Kidney (tissue), 14 donors: ENCODE data around the gene SYT9. TPM values are rescaled to one million over a fixed set of nuclear protein-coding genes. Genes with fewer than 3 reads are reported as not detected.

Experiments used
- DNase-seq, 5 donors: peaks; one replicate each; pipeline ENCODE4 v3.0.0-alpha.2; 2013 to 2020
- FAIRE-seq: peaks from 2 replicates; lab custom pipeline; 2012; peaks lifted over from hg19 to GRCh38; lab: Jason Lieb, UNC
- H3K27ac ChIP-seq, 2 donors: one replicate each; pipeline ENCODE4 v1.7.0; 2013; ENCODE audit warnings: low read depth in 2 of 2, low read length in 2 of 2, inconsistent platforms in 1 of 2
- H3K27me3 ChIP-seq: one replicate; pipeline ENCODE4 v1.7.1; 2013; ENCODE audit warnings: low read length, inconsistent platforms; ENCODE audit not compliant: control insufficient read depth, insufficient read depth
- H3K36me3 ChIP-seq, 3 donors: one replicate each; pipeline versions ENCODE4 v1.7.0 to v1.7.1; 2013; ENCODE audit warnings: low read length in 3 of 3, control low read depth in 1 of 3, inconsistent platforms in 1 of 3; ENCODE audit not compliant: insufficient read depth in 3 of 3, control insufficient read depth in 2 of 3
- H3K4me1 ChIP-seq, 3 donors: one replicate each; pipeline versions ENCODE4 v1.7.0 to v1.7.1; 2013; ENCODE audit warnings: low read length in 3 of 3, inconsistent platforms in 1 of 3, low read depth in 1 of 3; ENCODE audit not compliant: control insufficient read depth in 2 of 3, insufficient read depth in 2 of 3
- H3K4me3 ChIP-seq, 3 donors: one replicate each; pipeline versions ENCODE4 v1.7.0 to v1.8.1; 2013; ENCODE audit warnings: low read length in 3 of 3, control low read depth in 1 of 3, inconsistent platforms in 1 of 3
- H3K9ac ChIP-seq, 3 donors: one replicate each; pipeline versions ENCODE4 v1.7.0 to v1.7.1; 2013; ENCODE audit warnings: low read length in 3 of 3, control low read depth in 1 of 3, inconsistent platforms in 1 of 3
- H3K9me3 ChIP-seq, 3 donors: one replicate each; pipeline versions ENCODE4 v1.7.0 to v1.7.1; 2013; ENCODE audit warnings: low read length in 3 of 3, control low read depth in 1 of 3, inconsistent platforms in 1 of 3; ENCODE audit not compliant: control insufficient read depth in 2 of 3, insufficient read depth in 1 of 3
- CTCF ChIP-seq: IDR thresholded peaks from 3 replicates; pipeline ENCODE4 v1.5.1; 2012; ENCODE audit warnings: mild to moderate bottlenecking, moderate library complexity, borderline replicate concordance; ENCODE audit not compliant: insufficient read depth; ENCODE audit errors: extremely low read depth
- intact Hi-C: fragments of 100-400 bp; cut with DNase I; formaldehyde crosslinking; loops from one replicate; pipeline ENCODE4 v1.11.1; 2022
- polyA plus RNA-seq: library from polyadenylated mRNA; stranded (reverse); fragments of 350-450 nt; fragmentation: Illumina TruSeq; extraction: RNeasy Lipid Tissue Mini Kit (QIAGEN cat#74804); gene quantifications from one replicate; pipeline ENCODE4 v1.2.3, GENCODE V29; 2014; ENCODE audit warnings: low read depth, low replicate concordance; ENCODE audit not compliant: insufficient read depth
- total RNA-seq: library from RNA; stranded (reverse); fragmentation: NEBNext Ultra II Directional; extraction: Animal tissue kit (Norgen Biotek cat#: 25700); gene quantifications from one replicate; pipeline ENCODE4 v1.2.1, GENCODE V29; 2021
- donor health status: control.
- donor health status: control.
- donor health status: control.
- donor health status: control.
- donor health status: control.
- donor health status: DM: yes; HTN: yes; CAD: no.
- donor health status: Normal renal cell carcinoma (clear cell type).

The SYT9 gene
- total and polyA plus RNA-seq, 2 donors from 2014 or later, result 1.5 to 2.7 TPM

GRCh38 chr11:7421136-7421535 lies 169.4 kb downstream of the SYT9 start:
- H3K9ac ChIP-seq, result no peak overlapping the region
- intact Hi-C loops, result no loop called here
- H3K4me3 ChIP-seq, result no peak overlapping the region
- TF ChIP-seq CTCF, result no peak
- FAIRE-seq (no peak), DNase-seq (no peak)
- H3K27me3 ChIP-seq, result no peaks in the 10 kb centered on the region
- no peaks in the 10 kb centered on the region for H3K9me3 ChIP-seq
- no peaks in the 10 kb centered on the region for H3K4me1 ChIP-seq
- H3K36me3 ChIP-seq, result no peaks in the 10 kb centered on the region
- H3K27ac ChIP-seq, result no peak overlapping the region

DNA sequence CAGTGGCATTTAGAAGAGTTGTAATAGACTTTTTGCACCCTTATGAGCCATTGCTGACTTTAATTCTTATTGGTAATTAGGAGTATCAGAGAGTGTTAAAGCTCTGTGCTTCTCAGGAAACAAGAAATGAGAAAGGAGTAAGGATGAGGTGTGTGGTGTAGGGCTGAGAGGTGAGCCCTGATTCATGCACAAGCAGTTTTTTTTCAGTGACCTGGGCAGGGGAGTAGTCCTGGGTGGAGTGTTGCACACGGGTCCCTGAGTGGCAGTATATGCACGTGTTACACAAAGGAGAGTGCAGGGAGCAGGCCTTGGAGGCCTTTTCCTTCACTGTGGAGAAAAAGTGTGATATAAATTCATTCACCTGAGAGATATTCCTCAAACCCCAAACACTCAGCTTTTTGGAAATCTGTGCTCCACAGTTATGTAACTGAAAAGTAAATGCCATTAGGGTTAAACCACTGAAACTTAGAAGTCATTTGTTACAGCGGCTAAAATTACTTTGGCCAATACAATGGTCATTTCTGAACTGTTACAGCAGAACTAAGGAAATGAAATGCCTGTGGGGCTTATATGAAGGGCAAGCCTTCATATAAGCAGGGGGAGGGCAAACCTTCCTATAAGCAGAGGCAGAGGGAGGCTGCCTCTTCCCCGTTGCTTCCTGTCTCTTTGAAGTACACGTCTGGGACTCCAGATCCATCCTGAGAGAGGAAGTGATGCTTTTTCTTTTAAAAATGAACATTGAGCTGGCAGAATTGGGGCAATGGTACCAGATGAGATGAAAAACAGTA lies 171.0 kb downstream of the SYT9 start:
- Histone ChIP-seq H3K9me3 (no peaks in the 10 kb centered on the region), H3K27me3 (no peaks in the 10 kb centered on the region), H3K4me3 (no peak overlapping the region), H3K27ac (no peak overlapping the region), H3K36me3 (no peaks in the 10 kb centered on the region), H3K4me1 (no peaks in the 10 kb centered on the region), H3K9ac (no peak overlapping the region)
- no peak for TF ChIP-seq CTCF
- intact Hi-C loops, result no loop called here
- FAIRE-seq (no peak), DNase-seq (peak in 1 of 5 donors; percentile 12)

GRCh38 chr11:7423946-7424345 lies 172.2 kb downstream of the SYT9 start:
- TF ChIP-seq CTCF, result no peak
- Histone ChIP-seq H3K36me3 (no peaks in the 10 kb centered on the region), H3K9ac (no peak overlapping the region), H3K27me3 (no peaks in the 10 kb centered on the region), H3K4me3 (no peak overlapping the region), H3K9me3 (no peaks in the 10 kb centered on the region), H3K4me1 (no peaks in the 10 kb centered on the region), H3K27ac (no peak overlapping the region)
- no peak for DNase-seq
- FAIRE-seq, result no peak
- intact Hi-C loops, result no loop called here
